Limb (tissue), 2 donors: ENCODE results near the gene TTC7B.

Experiments
- DNase-seq, 2 donors: peaks; one replicate each; pipeline ENCODE4 v3.0.0-alpha.2; 2016; ENCODE audit errors: extremely low spot score in 2 of 2

The TTC7B gene

DNA sequence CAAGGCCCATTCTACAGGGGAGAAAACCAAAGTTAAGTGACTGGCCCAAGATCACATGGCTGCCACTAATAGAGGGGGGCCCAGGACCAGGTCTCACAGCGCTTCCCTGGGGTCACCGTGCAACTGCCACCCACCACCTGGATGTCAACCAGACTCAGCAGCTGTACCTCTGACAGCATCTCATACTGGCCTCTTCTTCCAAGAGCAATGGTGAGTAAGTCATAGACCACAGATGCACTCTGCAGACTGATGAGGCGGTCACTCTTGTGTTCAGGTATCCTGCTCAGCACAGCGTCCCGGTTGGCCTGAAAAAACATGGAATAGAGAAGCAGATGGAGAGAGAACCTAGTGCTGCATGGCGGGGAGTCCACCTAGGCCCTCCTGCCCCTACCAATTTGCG, 139.9 kb downstream of the TTC7B start:
- DNase-seq, result no peak

DNA sequence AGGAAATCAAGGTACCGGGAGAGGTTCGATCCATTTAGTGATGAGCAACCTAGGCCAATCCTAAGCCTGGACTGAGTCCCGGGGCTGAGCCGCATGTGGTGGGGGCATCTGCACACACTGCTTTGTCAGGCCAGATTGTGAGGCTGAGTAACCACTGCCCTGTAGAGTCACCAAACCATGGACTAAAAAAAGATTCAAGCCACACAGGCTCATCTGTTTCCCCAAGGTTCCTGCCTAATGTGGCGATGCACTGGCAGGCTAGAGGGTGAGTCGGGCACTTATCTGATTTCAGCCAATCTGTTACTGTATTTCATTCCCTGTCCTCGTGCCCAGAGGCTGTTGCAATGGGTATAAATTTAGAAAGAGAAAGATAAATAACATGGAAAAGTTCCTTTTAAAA, 140.8 kb downstream of the TTC7B start:
- no peak for DNase-seq

DNA sequence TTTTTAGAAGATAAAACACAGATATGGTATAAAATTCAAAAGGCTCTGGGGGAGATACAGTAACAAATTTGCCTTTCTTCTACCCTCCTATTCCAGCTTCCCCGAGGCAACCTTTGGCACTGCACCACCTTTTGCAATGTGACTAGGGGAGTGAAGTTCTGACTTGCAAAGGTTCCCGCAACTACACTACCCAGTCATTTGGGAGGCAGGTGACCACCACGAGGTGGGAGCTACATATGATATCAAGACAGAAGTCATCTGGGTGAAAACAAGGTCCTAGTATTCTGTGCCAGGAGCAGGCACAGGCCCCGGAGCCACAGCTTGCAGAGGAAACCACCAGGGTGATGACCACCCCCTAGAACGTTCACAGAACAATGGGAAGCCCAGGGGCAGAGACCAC, 141.5 kb downstream of the TTC7B start:
- no peak for DNase-seq

DNA sequence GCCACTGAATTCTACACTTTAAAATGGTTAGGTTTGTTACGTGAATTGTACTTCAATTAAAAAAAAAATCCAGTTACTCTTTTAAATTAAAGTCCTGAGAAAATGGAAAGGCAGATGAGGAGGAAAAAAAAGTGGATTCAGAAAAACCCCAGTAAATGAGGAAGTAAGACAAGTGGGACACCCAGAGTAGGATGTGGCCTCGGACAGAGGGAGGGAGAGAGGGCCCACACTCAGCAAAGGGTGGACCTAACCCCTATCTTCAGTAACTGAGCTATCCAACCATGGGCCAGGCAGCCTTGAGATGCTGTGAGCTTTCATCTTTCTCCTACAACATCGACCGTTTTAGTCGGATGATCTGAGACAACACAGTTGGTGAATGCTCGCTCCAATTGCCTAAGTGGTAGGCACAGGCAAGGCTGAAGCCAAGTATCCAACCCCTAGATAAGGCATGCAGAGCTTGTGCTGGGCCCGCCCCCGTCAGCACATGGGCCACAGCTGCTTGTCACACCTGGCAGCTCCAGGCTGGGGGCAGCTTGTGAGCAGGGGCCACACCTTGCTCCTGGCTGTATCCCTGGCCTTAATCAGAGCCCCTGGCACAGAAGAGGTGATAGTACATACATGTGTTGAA, 142.1 kb downstream of the TTC7B start:
- no peak for DNase-seq

DNA sequence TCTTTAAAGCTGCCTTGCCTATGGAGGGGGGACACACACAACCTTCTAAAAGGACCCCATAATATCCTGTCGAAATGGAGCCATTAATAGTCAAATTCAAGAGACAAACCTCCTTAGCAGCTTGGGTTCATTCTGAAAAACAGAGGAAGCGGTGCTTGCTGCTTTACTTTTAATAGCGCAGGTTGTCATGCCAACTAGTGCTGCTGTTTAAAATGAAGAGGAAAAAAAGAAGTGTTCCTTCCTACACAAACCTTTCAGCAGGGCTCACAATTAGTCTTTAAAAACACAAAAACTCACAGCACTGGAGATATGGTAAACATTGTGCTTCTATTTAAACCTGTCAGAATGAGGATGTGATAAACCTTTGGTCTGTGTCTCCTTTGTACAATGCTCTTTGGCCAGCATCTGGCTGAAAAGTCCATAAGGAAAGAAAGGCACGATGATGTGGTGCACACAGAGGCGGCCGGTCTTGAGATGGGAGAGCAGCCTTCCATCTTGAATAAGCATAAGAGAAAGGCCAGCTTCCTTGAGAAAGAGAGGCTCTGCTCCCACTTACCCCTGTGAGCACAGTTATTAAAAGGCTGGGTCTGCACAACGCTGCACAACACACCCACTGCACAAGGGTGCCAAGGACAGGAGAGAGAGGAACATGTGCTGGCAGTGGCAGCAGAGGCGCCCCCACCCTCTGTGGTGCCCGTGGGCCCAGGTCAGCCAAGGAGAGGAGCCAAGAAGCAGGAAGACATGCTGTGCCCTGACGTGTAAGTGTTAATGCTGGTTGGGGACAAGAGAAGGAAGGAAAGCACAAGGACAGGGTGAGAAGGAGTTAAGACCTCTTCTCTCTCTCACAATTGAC, 144.6 kb downstream of the TTC7B start:
- DNase-seq, result no peak

DNA sequence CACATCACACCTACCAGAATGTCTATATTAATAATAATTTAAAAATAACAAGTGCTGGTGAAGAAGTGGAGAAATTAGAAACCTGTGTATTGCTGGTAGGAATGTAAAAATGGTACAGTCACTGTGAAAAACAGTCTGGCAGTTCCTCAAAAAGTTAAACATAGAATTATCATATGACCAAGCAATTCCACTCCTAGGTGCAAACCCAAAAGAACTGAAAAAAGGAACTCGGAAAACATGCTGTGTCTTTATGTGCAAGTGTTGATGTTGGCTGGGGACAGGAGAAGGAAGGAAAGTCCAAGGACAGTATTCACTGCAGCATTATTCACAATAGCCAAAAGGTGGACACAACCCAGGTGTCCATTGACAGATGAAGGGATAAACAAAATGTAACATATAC, 146.5 kb downstream of the TTC7B start:
- DNase-seq, result no peak

DNA sequence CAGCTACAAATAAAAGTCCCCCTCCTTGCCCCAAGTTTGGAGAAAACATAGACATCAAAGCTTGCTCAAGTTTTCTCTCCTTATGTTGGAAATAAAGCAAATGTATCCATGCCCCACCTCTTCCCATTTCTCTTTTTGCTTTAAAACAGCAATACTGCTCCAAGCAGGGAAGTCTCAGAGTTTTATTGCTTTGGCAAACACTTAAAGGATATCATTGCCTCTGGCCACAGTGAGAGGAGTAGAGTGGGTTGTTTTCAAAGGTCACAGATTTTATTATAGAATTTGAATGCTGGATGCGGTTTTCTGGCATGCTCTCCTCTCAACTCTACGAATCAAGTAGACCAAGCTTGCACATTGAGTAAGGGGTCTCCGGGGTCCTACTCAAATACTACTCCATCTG, 149.7 kb downstream of the TTC7B start:
- no peak for DNase-seq

DNA sequence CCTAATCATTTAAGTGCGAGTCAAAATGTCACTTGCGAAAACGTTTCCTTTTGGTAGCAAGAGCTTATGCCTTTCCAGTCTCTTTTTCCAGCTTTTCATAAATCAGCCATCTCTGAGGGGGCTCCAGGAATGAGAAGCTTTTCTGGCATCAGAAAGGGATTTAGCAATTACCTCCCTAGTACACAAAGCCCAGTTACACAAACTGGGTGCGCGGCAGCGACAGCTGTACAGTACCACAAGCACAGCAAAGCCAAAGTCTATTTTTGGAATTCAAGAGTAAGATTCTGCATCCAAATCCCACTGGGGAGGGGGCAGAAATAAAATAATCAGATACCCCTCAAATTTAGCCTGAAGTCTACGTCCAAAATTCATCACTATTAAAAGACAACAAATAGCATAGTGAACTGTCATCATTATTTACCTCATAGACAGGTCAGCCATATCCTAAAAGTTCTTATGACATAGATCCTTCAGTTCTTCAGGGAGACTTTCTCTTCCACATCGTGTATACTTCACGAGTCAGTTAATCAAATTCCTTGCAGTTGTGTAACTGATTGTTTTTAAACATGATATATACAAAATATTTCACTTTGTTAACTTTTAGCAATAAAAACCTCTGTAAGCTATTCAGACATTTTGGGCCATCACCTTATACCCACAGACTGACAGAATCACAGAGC, 150.8 kb downstream of the TTC7B start:
- DNase-seq, result no peak

DNA sequence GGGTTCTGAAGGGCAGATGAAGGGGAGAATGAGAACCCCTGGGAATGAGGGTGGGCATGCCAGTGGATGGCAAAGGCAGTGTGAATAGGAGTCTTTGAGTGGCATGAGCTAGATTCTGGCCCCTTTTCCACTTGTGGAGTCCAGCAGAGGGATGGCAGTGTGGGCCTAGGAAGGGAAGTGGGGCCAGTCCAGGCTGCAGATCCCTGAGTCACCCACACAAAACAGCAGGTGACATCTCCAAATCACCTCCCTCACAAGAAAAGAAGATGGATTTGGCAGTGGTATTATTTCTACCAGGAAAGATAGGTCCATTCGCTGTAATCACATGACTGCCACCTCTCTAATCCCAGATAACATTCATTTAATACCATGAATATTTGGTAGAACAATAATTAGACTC, 151.3 kb downstream of the TTC7B start:
- no peak for DNase-seq

DNA sequence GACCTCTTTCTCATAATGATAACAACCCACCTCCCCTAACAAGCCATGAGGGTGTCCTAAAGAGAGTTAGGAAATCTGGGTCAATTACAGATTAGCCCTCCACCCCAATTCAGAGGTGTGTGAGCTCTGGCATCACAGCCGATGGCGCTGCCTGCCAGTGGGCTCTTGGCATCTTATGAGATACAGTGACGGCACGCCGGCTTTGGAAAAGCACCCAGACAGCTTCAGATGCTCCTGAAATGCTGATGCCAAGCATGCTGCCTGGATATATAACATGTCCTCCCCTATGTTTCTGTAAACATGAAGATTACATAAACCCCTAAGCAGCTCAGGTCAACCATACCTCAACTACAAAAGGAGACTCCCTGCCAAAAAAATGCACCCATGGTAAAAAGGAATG, 152.6 kb downstream of the TTC7B start:
- no peak for DNase-seq

DNA sequence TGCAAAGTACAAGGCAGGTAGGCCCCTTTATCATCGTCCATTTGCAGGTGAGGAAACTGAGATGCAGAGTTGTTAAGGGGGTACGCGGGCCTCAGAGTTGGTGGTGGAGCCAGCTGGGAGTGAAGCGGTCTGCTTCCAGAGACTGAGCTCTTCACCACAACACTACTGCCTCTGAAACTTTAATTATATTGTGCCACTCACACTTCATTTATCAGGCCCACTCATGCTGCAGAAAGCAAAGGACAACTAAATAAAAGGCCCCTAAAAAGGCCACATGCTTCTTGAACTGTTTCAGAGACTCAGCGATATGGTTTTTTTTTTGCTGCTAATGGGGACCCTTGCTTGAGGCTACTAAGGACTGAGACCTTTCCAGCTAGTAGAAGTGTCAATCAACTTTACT, 153.1 kb downstream of the TTC7B start:
- DNase-seq, result no peak

DNA sequence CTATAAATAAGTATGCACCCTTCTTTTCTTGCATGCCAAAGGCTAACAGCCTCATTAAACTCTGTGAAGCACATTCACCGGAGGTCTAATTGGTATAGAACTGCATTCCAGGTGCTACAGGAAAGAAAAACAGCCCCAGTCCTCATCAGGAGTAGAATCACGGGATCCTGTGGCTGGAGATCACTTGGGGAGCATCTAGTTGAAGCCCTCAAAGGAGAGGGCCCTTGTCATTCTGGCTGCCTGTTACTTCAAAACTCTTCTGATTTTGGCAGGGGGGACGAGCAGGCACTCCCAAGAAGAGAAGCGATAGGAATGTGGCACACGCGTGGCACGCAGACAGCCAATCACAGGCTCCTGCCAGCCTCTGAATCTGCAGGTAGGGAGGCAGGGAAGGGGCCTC, 154.4 kb downstream of the TTC7B start:
- DNase-seq, result no peak

DNA sequence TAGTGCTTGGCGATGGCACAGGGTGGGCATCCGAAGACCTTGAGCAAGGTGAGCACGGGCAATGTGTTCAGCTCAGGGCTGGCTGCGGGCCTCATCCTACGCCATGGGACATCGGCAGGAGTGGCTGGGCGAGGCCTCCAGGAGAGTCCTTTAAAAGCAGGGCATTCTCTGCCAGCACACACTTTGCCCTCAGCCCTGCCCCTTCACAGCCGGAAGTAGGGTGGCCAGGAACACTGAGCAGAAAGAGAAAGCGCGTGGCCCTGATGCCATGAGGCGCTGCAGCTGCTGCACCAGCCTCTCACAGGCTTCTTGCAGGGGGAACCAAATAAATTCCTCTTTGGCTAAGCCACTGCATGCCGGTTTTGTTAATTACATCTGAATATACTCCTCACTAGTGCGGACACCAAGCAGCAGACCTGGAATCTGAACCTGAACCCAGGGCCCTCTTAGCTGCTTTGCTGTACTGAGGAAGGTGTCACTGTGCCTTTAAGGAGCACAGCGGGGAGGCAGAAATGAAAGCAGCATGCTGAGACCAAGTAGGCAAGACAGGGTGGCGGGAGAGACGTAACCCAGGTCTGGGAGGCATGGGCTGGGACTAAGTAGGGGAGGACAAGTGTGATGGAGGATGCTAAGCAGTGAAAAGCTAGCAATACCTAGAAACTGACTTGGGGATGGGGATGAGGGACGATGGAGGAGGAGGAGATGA, 155.2 kb downstream of the TTC7B start:
- DNase-seq, result no peak

DNA sequence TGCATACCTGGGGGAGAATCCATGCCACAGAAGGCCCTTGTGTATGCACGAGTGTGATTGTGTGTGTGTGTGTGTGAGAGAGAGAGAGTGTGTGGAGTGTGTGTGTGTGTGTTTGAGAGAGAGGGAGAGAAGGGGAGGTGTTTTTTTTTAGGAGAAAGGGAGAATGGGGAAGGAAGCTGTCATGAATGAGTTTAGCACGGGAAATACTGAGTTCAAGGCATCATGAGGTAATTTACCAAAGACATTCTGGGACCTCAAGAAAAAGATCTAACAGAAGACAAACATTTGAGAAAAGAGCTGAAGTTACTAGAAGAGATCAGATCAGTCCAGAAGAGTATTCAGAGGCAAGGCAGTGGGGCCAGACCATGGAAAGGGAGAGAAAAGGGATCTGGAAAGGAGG, 157.1 kb downstream of the TTC7B start:
- no peak for DNase-seq

DNA sequence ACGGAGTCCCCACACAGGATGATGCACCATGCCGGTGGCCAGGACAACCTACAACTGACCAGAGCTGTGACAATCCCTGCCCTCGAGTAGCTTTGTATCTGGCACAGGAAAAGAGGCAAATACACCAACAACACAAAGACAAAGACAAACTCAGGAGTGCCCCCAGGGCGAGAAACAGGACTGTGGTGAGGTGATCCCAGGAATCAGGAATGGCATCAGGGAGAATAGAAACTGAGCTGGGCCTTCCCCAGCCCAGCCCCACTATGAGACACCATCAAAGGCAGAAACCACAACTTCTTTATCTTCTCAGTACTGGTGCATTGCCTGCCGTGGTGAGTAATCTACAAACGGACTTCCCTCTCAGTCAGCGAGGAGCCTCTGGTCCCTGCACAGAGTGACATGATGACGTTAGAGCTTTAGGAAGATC, 157.7 kb downstream of the TTC7B start:
- DNase-seq, result no peak

DNA sequence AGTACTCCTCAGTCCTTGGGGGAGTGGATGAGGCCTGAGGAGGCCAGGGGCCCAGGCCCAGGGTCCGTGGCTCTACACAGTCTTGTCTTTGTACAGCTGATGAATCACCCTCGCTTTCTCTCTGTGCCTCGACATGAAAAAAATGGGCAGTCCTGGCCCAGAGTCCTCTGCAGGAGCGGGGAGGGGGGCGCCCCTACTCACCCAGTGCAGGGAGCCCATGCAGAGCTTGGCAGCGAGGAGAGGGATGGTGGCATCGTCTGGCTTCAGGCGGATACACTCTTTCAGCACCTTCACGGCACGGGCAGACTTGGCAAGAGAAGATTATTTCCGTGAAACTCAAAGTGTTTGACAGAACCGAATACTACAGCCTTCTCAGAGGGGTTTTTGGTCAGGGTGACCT, 159.3 kb downstream of the TTC7B start:
- no peak for DNase-seq

DNA sequence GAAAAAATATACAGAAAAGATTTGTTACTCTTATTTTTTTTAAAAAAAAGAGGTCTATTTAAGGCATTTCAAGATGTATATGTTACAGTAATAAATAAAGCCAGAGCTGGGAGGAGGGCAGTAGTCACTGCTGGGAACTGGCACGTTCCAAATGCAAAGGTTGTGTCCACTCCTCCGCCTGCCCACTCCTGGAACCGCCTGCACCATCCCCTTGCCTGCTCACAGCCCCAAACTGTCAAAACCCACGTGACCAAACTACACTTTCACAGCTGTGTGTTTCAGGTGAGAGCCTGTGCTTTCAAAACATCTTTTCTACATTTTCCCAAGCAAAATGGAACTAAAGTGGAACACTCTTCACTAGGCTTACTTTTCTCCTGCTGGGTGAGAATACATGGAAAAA, 160.4 kb downstream of the TTC7B start:
- no peak for DNase-seq

DNA sequence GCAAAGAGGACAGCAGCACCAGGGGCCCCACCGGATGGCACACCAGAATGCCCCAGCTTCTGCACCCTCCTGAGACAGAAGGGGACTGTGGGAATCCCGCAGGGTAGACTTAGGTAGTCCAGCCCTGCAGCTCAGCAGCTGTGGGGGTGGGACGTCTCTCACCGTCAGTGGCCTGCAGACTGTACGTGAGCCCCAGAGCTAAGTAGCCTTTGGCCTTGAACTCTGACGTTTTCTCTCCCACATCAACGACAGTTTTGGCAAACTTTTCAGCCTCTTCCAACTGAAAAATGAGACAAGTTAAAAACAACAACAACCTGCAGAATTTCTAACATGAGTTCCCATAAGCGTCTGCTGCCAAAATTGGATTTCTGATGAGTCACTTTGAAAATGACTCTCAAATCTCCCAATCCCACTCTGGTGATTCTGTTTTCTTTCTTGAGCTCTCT, 161.4 kb downstream of the TTC7B start:
- no peak for DNase-seq

DNA sequence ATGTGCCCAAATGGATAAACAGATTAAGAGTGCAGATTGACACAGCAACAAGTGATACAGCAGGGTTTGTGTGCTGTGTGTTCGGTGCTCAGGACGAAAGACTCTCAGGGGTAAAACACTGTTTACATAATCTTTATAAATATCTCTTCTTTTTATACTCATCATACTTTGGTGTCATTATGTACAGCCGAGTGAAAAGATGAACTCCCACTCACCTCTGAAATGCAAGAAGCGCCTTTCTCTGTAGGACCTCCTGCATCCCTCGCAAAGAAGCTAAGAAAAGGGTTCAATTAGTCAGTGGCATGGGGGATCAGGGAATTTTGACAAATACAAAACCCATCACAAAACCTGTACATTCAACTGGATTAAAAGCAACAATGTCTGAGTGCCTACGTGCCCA, 163.6 kb downstream of the TTC7B start:
- no peak for DNase-seq

DNA sequence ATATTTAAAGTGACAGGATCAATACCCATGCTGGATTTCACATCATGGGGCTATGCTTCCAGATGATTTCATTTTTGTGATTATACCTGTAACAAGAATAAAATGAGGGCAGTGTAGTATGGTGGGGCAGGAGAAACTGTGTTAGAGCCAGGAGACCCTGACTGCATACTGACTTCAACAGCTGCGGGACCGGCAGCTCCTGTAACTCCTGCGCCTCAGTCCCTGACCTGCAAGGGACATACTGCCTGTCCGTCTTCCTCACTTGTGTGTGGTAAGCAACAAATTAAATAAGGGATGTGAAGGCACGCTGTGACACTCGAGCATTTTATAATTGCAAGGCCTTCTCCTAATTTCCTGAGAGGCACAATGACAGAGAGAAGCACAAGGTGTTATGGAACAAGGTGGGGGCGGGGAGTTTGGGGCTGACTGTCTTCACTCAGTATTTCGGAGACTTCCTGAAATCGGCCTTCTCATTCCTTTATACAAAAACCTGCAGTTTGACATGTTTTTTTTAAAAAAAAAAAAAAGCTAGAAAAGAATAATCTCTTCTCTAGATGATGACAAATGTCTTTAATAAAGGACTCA, 164.2 kb downstream of the TTC7B start:
- no peak for DNase-seq

DNA sequence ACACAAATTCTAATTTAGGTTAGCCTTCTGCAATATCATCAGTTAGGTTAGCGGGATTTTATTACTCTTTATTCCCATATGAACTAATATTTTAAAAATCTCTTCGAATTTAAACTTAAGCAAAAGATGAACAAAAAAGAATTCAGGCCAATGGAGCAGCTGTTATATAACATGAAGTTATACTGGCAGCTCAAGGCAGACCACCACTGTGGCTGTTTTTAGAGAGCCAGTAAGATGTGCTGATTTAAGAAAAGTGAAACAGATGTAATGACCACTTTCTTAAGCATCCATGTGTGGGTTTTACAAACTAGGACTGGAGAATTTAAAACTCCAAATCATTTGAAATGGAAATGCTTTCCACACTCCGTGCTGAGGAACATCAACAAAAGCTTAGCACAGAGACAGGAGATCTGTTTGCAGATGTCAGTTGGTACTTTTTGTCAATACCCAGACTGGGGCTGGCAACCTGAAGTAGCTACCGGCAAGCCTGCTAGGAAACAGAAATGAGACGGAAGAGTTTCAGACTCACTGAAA, 164.9 kb downstream of the TTC7B start:
- DNase-seq, result no peak
